Left ventricle myocardium inferior (tissue), 1 donor: ENCODE results near the gene RIN3. TPM values are rescaled to one million over a fixed set of nuclear protein-coding genes. Genes with fewer than 3 reads are reported as not detected.

Experiments
- DNase-seq: peaks from one replicate; pipeline ENCODE4 v3.0.0-alpha.2; 2020
- H3K27ac ChIP-seq: fragments of 200-600 bp; replicated peaks from 2 replicates; pipeline ENCODE4 v1.8.0; 2021
- H3K27me3 ChIP-seq: fragments of 200-600 bp; 2 replicates; pipeline ENCODE4 v1.8.0; 2021; ENCODE audit warnings: low read depth
- H3K36me3 ChIP-seq: fragments of 200-600 bp; 2 replicates; pipeline ENCODE4 v1.8.0; 2021
- H3K4me1 ChIP-seq: fragments of 200-600 bp; 2 replicates; pipeline ENCODE4 v1.8.0; 2021
- H3K4me3 ChIP-seq: fragments of 200-600 bp; 2 replicates; pipeline ENCODE4 v1.8.0; 2021; ENCODE audit warnings: mild to moderate bottlenecking, moderate library complexity
- H3K9me3 ChIP-seq: fragments of 200-600 bp; replicated peaks from 2 replicates; pipeline ENCODE4 v1.8.0; 2021
- intact Hi-C: fragments of 100-400 bp; cut with micrococcal nuclease; formaldehyde crosslinking; loops from one replicate; pipeline ENCODE4 v1.11.0; 2022
- total RNA-seq: library from RNA; stranded (reverse); fragmentation: NEBNext Ultra II Directional; extraction: Animal tissue kit (Norgen Biotek cat#: 25700); gene quantifications from one replicate; pipeline ENCODE4 v1.2.1, GENCODE V29; 2021
- TF ChIP-seq, protein P1 (sequence below): fragments of 200-600 bp; IDR thresholded peaks from 2 replicates; pipeline ENCODE4 v1.8.0; 2021; ENCODE audit warnings: antibody characterized with exemption, mild to moderate bottlenecking, borderline replicate concordance
- donor health status: DM: no; HTN: yes; CAD: no; lungs with severe emphysema.

RIN3 gene
- total RNA-seq, 1 donor from 2014 or later = 13.8 TPM

DNA sequence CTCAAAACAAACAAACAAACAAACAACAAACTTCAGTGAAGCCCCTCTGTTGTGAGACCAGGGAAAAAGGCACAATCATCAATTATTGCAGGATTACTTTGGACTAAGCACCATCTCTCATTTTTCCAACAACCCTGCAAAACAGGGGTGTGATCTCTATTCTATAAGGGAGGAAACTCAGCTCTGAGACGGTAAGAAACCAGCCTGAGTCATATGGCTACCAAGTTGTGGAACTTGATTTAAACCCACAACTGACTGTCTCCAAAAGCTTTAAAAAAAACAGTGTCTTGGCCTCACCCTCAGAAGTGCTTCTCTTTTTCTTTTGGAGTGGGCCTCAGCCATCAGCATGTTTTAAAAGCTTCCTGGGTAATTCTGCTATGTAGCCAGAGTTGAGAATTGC, 49.8 kb downstream of the RIN3 start:
- Histone ChIP-seq H3K27me3 (no peaks in the 10 kb centered on the region), H3K4me1 (peaks cover 22% of the 10 kb centered on the region), H3K27ac (peak overlapping the region; percentile 42), H3K4me3 (no peak overlapping the region), H3K36me3 (peaks cover 31% of the 10 kb centered on the region), H3K9me3 (peaks cover 18% of the 10 kb centered on the region)
- no peak for DNase-seq
- TF ChIP-seq, protein P1, sequence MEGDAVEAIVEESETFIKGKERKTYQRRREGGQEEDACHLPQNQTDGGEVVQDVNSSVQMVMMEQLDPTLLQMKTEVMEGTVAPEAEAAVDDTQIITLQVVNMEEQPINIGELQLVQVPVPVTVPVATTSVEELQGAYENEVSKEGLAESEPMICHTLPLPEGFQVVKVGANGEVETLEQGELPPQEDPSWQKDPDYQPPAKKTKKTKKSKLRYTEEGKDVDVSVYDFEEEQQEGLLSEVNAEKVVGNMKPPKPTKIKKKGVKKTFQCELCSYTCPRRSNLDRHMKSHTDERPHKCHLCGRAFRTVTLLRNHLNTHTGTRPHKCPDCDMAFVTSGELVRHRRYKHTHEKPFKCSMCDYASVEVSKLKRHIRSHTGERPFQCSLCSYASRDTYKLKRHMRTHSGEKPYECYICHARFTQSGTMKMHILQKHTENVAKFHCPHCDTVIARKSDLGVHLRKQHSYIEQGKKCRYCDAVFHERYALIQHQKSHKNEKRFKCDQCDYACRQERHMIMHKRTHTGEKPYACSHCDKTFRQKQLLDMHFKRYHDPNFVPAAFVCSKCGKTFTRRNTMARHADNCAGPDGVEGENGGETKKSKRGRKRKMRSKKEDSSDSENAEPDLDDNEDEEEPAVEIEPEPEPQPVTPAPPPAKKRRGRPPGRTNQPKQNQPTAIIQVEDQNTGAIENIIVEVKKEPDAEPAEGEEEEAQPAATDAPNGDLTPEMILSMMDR = no peak
- intact Hi-C loops = no loop called here

DNA sequence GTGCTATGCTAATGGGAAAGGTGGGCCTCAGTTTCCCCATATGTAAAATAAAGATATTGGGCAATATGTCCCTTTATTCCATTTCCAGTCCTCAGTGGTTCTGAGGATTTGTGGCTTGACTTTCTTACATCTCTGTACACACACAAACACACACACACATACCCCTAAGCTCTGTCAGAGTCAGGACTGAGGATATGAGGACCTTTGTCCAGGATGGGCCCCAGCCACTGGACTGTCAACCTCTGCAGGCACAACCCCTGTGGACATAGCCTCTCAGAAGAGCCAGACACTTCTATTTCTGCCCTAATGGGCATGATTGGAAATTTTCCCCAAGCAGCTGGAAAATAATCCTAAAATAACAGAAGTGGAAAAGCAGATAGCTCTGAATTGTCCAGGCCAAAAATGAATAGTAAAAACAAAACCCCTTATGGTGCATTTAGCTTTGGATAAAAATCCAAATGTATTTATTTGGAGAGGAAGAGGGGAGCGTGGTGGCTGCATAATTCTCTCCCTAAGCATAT, 50.2 kb downstream of the RIN3 start:
- peaks cover 26% of the 10 kb centered on the region for H3K4me1 ChIP-seq

DNA sequence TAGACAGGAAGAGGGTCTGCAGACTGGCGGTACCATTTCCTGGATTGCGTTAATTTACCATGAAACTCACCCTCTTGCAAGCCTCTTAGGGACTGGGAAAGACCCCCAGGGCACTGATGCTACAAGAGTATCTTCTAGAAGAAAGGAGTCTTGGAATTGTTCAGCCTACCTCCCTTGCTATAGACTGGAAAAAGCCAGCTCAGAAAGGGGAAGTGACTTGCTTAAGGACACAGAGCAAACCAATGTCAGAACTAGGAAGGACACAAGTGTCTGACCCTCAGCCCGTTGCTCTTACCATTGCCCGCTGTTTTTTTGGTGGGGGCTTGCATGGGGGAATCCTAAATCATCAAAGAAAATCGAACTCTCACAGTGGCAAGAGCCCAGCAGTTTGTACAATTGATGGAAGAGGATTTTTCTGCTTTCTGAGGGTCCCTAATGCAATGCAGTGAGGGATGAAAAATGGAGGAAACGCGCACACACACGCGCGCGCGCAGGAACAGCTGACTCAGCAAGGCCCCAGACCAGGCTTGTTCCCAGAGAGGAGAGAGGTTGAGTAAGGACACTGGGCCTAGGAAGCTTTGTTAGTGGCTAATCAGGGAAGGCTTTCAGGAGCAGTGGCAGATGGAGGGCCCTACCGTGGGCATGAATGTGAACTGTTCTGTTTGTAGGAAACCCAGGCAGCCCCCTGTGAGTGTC, 50.9 kb downstream of the RIN3 start:
- H3K27ac ChIP-seq = peak overlapping the region; percentile 42

More for the DNA sequence above, 50.2 kb downstream of the RIN3 start:
- no peak for DNase-seq
- Histone ChIP-seq H3K27me3 (no peaks in the 10 kb centered on the region), H3K9me3 (peaks cover 18% of the 10 kb centered on the region), H3K36me3 (peaks cover 29% of the 10 kb centered on the region), H3K27ac (peak overlapping the region; percentile 42), H3K4me3 (no peak overlapping the region)
- intact Hi-C loops = no loop called here
- TF ChIP-seq, protein P1 = no peak

DNA sequence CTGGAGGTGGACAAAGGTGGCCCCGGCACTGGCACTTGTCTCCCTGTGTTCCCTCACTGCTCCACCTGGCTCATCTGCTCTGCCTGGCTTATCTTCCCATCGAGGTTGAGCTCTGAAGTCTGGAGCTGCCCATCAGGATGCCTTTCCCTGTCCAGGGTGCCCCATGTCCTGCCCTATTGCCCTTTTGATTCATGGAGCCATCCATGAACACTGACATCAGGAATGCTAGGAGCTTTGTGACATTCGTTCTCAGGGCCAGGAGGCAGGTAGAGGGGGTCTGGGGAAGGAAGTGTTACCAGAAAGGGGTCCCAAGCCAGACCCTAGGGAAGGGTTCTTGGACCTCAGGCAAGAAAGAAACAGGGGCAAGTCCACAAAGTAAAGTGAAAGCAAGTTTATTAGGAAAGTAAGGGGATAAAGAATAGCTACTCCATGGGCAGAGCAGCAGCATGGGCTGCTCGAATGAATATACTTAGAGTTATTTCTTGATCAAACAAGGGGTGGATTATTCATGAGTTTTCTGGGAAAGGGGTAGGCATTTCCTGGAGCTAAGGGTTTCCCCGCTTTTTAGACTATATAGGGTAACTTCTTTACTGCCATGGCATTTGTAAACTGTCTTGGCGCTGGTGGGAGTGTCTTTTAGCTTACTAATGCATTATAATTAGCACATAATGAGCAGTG, 51.6 kb downstream of the RIN3 start:
- Histone ChIP-seq H3K27ac (no peak overlapping the region), H3K27me3 (no peaks in the 10 kb centered on the region), H3K4me1 (peaks cover 40% of the 10 kb centered on the region), H3K36me3 (peaks cover 26% of the 10 kb centered on the region), H3K4me3 (no peak overlapping the region), H3K9me3 (peaks cover 18% of the 10 kb centered on the region)
- TF ChIP-seq, protein P1 = no peak
- no peak for DNase-seq
- intact Hi-C loops = no loop called here

More for the DNA sequence above, 50.9 kb downstream of the RIN3 start:
- Histone ChIP-seq H3K36me3 (peaks cover 29% of the 10 kb centered on the region), H3K9me3 (peaks cover 18% of the 10 kb centered on the region), H3K27me3 (no peaks in the 10 kb centered on the region), H3K4me1 (peaks cover 33% of the 10 kb centered on the region), H3K4me3 (no peak overlapping the region)
- TF ChIP-seq, protein P1 = no peak
- intact Hi-C loops = no loop called here
- DNase-seq = peak; percentile 36

DNA sequence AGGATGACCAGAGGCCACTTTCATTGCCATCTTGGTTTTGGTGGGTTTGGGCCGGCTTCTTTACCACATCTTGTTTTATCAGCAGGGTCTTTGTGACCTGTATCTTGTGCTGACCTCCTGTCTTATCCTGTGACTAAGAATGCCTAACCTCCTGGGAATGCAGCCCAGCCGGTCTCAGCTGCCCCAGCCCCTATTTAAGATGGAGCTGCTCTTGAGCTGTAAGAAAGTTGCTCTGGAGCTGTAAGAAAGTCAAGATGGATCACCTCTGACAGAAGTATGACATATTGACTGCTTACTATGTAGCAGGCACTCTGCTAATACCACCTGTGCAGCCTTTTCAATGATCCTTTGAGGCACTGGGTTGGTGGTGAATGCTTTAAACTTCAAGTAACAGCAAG, 52.1 kb downstream of the RIN3 start:
- no peak for DNase-seq
- Histone ChIP-seq H3K9me3 (peaks cover 18% of the 10 kb centered on the region), H3K4me1 (peaks cover 44% of the 10 kb centered on the region), H3K36me3 (peaks cover 21% of the 10 kb centered on the region), H3K27ac (no peak overlapping the region), H3K27me3 (no peaks in the 10 kb centered on the region), H3K4me3 (no peak overlapping the region)
- intact Hi-C loops = no loop called here
- TF ChIP-seq, protein P1 = no peak
